ENCODE measurements around the gene TGM6.

DNA sequence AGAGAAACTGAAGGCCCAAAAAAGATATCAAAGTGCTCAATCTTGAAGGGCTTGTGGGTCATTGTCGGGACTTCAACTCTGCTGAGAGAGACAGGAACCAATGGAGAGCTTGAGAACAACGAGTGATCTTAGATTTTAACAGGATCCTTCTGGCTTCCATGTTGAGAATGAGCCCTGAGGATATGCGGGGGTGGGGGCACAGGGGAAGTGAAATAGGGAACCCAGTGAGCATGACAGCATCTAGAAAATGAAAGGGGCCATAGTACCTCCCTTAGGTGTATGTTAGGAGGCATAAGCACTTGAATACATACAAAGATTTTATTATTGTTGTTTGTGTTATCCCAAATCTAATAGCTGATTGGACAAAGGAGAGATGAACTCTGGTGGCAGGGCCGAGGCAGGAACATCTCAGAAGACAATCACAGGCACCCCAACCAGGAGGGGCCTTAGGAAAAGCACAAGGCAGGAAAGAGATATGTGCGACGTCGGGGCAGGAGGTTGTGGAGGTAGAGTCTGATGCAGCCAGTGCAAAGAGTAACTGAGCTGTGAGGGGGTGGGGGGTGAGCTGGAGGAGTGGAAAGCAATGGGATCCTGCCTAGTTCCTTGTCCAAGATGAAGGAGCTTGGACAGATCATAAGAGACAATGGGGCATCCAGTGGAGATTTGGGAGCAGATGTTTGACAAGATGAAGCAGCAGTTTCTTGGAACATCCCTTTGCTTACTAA lies 10.4 kb downstream of the TGM6 start:
- TF ChIP-seq, protein P1, sequence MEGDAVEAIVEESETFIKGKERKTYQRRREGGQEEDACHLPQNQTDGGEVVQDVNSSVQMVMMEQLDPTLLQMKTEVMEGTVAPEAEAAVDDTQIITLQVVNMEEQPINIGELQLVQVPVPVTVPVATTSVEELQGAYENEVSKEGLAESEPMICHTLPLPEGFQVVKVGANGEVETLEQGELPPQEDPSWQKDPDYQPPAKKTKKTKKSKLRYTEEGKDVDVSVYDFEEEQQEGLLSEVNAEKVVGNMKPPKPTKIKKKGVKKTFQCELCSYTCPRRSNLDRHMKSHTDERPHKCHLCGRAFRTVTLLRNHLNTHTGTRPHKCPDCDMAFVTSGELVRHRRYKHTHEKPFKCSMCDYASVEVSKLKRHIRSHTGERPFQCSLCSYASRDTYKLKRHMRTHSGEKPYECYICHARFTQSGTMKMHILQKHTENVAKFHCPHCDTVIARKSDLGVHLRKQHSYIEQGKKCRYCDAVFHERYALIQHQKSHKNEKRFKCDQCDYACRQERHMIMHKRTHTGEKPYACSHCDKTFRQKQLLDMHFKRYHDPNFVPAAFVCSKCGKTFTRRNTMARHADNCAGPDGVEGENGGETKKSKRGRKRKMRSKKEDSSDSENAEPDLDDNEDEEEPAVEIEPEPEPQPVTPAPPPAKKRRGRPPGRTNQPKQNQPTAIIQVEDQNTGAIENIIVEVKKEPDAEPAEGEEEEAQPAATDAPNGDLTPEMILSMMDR (IDR thresholded peaks at IDR 0.05; ENCODE audit: insufficient read depth, low read length) = no peak
- no peak for TF ChIP-seq GABPA (IDR thresholded peaks at IDR 0.05; ENCODE audit: low read depth)

All from HL-60 (cell line).